PC-3 (cell line): ENCODE measurements around the gene ACLY.

Experiments
- CTCF ChIP-seq: fragments of 300-600 bp; sonication (generic); conservative IDR thresholded peaks from 2 replicates; pipeline ENCODE4 v1.5.1; 2017; ENCODE audit warnings: antibody characterized with exemption, low read depth, mild to moderate bottlenecking, low read length
- EZH2 ChIP-seq: fragments of 300-600 bp; sonication (generic); IDR thresholded peaks from one replicate; pipeline ENCODE4 v1.6.1; 2017; ENCODE audit warnings: antibody characterized with exemption, mild to moderate bottlenecking, low read length; ENCODE audit not compliant: unreplicated experiment

- TF ChIP-seq CTCF, result no peak
- TF ChIP-seq EZH2, result no peak
Observed at GRCh38 chr17:41919840-41920579, 1.3 kb upstream of the ACLY start.
